DOHH2 (cell line): ENCODE data around the gene KCTD1.

Source experiments
- H3F3A ChIP-seq: fragments of 200-600 bp; sonication (generic), shearing (Covaris generic); 2 replicates; pipeline ENCODE4 v1.6.0; 2016; ENCODE audit warnings: antibody characterized with exemption, mild to moderate bottlenecking; ENCODE audit not compliant: control insufficient read depth, insufficient read depth
- H3K27ac ChIP-seq: fragments of 200-600 bp; sonication (generic); 2 replicates; pipeline ENCODE4 v1.5.1; 2014; ENCODE audit warnings: low read depth, mild to moderate bottlenecking, low read length, moderate library complexity
- H3K27me3 ChIP-seq: fragments of 200-600 bp; sonication (generic); 2 replicates; pipeline ENCODE4 v1.6.1; 2014; ENCODE audit warnings: mild to moderate bottlenecking, low read length, mixed read lengths; ENCODE audit not compliant: control insufficient read depth
- H3K36me3 ChIP-seq: fragments of 200-600 bp; sonication (generic); 2 replicates; pipeline ENCODE4 v1.6.1; 2014; ENCODE audit warnings: mild to moderate bottlenecking, low read length, moderate library complexity, mixed read lengths; ENCODE audit not compliant: control insufficient read depth
- H3K4me1 ChIP-seq: fragments of 200-600 bp; sonication (generic); 2 replicates; pipeline ENCODE4 v1.6.1; 2014; ENCODE audit warnings: mild to moderate bottlenecking, low read length, mixed read lengths; ENCODE audit not compliant: control insufficient read depth
- H3K4me2 ChIP-seq: fragments of 200-600 bp; sonication (generic); 2 replicates; pipeline ENCODE4 v1.6.0; 2014; ENCODE audit warnings: mild to moderate bottlenecking, low read length, moderate library complexity
- H3K4me3 ChIP-seq: fragments of 200-600 bp; sonication (generic); 2 replicates; pipeline ENCODE4 v1.5.1; 2014; ENCODE audit warnings: mild to moderate bottlenecking, low read length, mixed read lengths
- H3K79me2 ChIP-seq: fragments of 200-600 bp; sonication (generic); 2 replicates; pipeline ENCODE4 v1.6.1; 2014; ENCODE audit warnings: mild to moderate bottlenecking, low read length, mixed read lengths; ENCODE audit not compliant: control insufficient read depth
- H3K9me2 ChIP-seq: fragments of 200-600 bp; sonication (generic); replicated peaks from 2 replicates; pipeline ENCODE4 v1.6.1; 2014; ENCODE audit warnings: mild to moderate bottlenecking, low read length, mixed read lengths; ENCODE audit not compliant: control insufficient read depth
- H3K9me3 ChIP-seq: fragments of 200-600 bp; sonication (generic); 2 replicates; pipeline ENCODE4 v1.6.1; 2014; ENCODE audit warnings: antibody characterized with exemption, low read length, mixed read lengths; ENCODE audit not compliant: control insufficient read depth, insufficient read depth
- H4K20me1 ChIP-seq: fragments of 200-600 bp; sonication (generic); 2 replicates; pipeline ENCODE4 v1.6.0; 2014; ENCODE audit warnings: low read depth, mild to moderate bottlenecking, antibody characterized with exemption, low read length, moderate library complexity; ENCODE audit not compliant: control insufficient read depth, insufficient read depth
- EZH2phosphoT487 ChIP-seq: fragments of 200-600 bp; sonication (generic); IDR thresholded peaks from 2 replicates; pipeline ENCODE4 v1.6.1; 2017; ENCODE audit warnings: borderline replicate concordance, mild to moderate bottlenecking, antibody characterized with exemption, low read length, moderate library complexity, mixed read lengths
- TF ChIP-seq, protein P1 (sequence below): fragments of 200-600 bp; sonication (generic); IDR thresholded peaks from one replicate; pipeline ENCODE4 v1.5.1; 2014; ENCODE audit warnings: antibody characterized with exemption, mild to moderate bottlenecking, low read depth, low read length; ENCODE audit not compliant: poor library complexity, severe bottlenecking

The KCTD1 gene

DNA sequence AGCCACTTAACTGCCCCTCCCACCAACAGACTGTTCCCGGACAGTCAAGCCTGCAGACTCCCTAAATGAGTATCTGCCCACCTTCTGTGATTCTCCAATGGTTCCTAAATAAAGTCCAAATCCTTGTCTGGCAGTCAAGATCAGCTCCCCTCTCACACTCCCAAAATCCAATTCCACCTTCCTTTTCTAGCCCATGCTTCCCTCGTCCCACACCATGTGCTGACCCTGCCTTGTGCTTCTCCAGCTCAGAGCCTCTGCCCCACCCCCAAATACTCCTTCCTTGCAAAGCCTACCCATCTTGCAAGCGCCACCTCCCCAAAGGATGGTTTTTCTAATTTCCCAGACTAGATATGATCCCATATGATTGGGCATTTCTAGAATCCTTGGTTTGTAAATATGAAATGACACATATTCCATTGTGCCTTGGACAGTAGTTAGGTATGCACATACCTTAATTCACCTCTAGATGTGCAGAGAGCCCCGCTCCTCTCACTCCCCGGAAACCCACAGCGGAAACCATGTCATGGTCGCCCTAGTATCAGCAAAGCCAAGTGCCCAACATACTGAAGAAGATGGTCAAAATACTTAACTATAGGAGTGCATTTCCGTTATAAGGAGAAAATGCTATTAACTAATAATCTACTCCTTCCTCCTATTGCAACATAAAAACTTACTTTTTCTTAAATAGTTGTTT is 97.2 kb downstream of the KCTD1 start:
- H3F3A ChIP-seq: no peaks in the 10 kb centered on the region
- no peaks in the 10 kb centered on the region for H3K9me2 ChIP-seq
- H3K27me3 ChIP-seq: peaks cover 3% of the 10 kb centered on the region; the same call in 1 of the 2 replicates

GRCh38 chr18:26448714-26449159 is 99.6 kb downstream of the KCTD1 start:
- Histone ChIP-seq H3K4me2 (no peak overlapping the region), H3K27ac (no peak overlapping the region), H3K9me2 (no peaks in the 10 kb centered on the region), H3K36me3 (no peaks in the 10 kb centered on the region), H3K9me3 (no peaks in the 10 kb centered on the region), H4K20me1 (no peaks in the 10 kb centered on the region), H3K79me2 (no peaks in the 10 kb centered on the region), H3K4me1 (peaks cover 6% of the 10 kb centered on the region), H3K27me3 (peaks cover 3% of the 10 kb centered on the region; the same call in 1 of the 2 replicates), H3K4me3 (no peak overlapping the region), H3F3A (no peaks in the 10 kb centered on the region)
- TF ChIP-seq, protein P1, sequence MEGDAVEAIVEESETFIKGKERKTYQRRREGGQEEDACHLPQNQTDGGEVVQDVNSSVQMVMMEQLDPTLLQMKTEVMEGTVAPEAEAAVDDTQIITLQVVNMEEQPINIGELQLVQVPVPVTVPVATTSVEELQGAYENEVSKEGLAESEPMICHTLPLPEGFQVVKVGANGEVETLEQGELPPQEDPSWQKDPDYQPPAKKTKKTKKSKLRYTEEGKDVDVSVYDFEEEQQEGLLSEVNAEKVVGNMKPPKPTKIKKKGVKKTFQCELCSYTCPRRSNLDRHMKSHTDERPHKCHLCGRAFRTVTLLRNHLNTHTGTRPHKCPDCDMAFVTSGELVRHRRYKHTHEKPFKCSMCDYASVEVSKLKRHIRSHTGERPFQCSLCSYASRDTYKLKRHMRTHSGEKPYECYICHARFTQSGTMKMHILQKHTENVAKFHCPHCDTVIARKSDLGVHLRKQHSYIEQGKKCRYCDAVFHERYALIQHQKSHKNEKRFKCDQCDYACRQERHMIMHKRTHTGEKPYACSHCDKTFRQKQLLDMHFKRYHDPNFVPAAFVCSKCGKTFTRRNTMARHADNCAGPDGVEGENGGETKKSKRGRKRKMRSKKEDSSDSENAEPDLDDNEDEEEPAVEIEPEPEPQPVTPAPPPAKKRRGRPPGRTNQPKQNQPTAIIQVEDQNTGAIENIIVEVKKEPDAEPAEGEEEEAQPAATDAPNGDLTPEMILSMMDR: no peak
- TF ChIP-seq EZH2phosphoT487: no peak

More for the DNA sequence above, 97.2 kb downstream of the KCTD1 start:
- Histone ChIP-seq H3K4me3 (no peak overlapping the region), H3K27ac (no peak overlapping the region), H4K20me1 (no peaks in the 10 kb centered on the region), H3K36me3 (no peaks in the 10 kb centered on the region), H3K4me1 (peaks cover 6% of the 10 kb centered on the region), H3K9me3 (no peaks in the 10 kb centered on the region), H3K4me2 (no peak overlapping the region), H3K79me2 (no peaks in the 10 kb centered on the region)
- TF ChIP-seq, protein P1: no peak
- no peak for TF ChIP-seq EZH2phosphoT487

DNA sequence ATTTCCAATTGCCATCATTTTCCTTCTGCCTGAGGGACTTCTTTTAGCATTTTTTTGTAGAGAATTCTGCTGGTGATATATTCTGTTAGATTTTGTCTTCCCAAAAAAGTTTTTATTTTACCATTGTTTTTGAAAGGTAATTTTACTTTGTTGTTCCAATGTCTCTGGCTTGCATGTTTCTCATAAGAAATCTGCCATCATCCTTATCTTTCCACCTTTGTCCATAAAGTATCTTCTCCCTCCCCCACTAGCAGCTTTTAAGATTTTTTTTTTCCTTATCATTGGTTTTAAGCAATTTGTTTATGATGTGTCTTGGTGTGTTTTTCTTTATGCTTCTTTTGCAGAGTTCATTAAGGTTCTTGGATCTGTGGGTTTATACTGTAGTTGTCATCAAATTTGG is 104.5 kb downstream of the KCTD1 start:
- H3K27me3 ChIP-seq: peaks cover 3% of the 10 kb centered on the region; the same call in 1 of the 2 replicates
- no peaks in the 10 kb centered on the region for H3K79me2 ChIP-seq
- H4K20me1 ChIP-seq: no peaks in the 10 kb centered on the region
- H3K9me2 ChIP-seq: no peaks in the 10 kb centered on the region
- H3K4me1 ChIP-seq: peaks cover 9% of the 10 kb centered on the region
- H3K9me3 ChIP-seq: no peaks in the 10 kb centered on the region
- H3F3A ChIP-seq: no peaks in the 10 kb centered on the region
- H3K4me3 ChIP-seq: no peak overlapping the region
- H3K36me3 ChIP-seq: no peaks in the 10 kb centered on the region
- no peak overlapping the region for H3K4me2 ChIP-seq
- no peak overlapping the region for H3K27ac ChIP-seq
- TF ChIP-seq, protein P1: no peak
- TF ChIP-seq EZH2phosphoT487: no peak
